ENCODE measurements around the gene BLOC1S5. TPM values are rescaled to one million over a fixed set of nuclear protein-coding genes. Genes with fewer than 3 reads are reported as not detected.

BLOC1S5 gene
- total RNA-seq, 2 experiments from 2014 or later = 18.3 to 23.8 TPM

- CTCF ChIA-PET = no interaction called here
- DNase-seq = no peak
- peaks cover 32% of the 10 kb centered on the region for H3K4me1 Mint-ChIP-seq (ENCODE audit: low read depth)
- H3K27ac Mint-ChIP-seq = no peak overlapping the region
- H3K9me3 Mint-ChIP-seq = peaks cover 1% of the 10 kb centered on the region
- no peaks in the 10 kb centered on the region for H3K27me3 Mint-ChIP-seq
- POLR2A ChIA-PET = no interaction called here
- intact Hi-C loops (cut with micrococcal nuclease) = no loop called here
- H3K4me3 Mint-ChIP-seq = no peak overlapping the region
- peaks cover 15% of the 10 kb centered on the region for H3K36me3 Mint-ChIP-seq
These were observed 37.4 kb downstream of the BLOC1S5 start for GRCh38 chr6:8026800-8027199.

DNA sequence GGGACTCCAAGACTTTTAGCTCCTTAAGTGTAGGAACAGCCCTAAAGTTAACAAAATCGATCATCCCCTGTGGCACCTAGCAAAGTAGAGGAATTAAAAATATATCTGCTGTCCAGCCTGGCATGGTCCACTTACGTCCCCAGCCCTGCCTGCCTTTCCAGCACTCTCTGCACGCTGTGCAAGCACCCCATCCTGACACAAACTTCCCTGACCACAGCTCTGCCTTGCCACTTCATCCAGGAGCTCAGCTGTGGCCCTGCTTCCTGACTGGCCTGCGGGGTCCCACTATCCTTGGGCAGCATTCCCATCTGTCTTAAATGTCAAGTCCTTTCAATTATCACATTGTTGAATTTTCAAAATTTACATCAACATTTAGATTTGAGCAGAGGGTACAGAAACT lies 39.0 kb downstream of the BLOC1S5 start:
- no peak overlapping the region for H3K4me3 Mint-ChIP-seq
- peaks cover 15% of the 10 kb centered on the region for H3K36me3 Mint-ChIP-seq
- DNase-seq = no peak
- peaks cover 23% of the 10 kb centered on the region for H3K4me1 Mint-ChIP-seq (ENCODE audit: low read depth)
- ChIA-PET POLR2A (no interaction called here), CTCF (no interaction called here)
- no peaks in the 10 kb centered on the region for H3K27me3 Mint-ChIP-seq
- intact Hi-C loops (cut with micrococcal nuclease) = no loop called here
- H3K9me3 Mint-ChIP-seq = no peaks in the 10 kb centered on the region
- H3K27ac Mint-ChIP-seq = no peak overlapping the region

- ChIA-PET CTCF (no interaction called here), POLR2A (no interaction called here)
- no peak for DNase-seq
- no peak overlapping the region for H3K4me3 Mint-ChIP-seq
- intact Hi-C loops (cut with micrococcal nuclease) = no loop called here
- H3K36me3 Mint-ChIP-seq = peaks cover 13% of the 10 kb centered on the region
- no peak overlapping the region for H3K27ac Mint-ChIP-seq
- H3K27me3 Mint-ChIP-seq = no peaks in the 10 kb centered on the region
- H3K4me1 Mint-ChIP-seq (ENCODE audit: low read depth) = peaks cover 11% of the 10 kb centered on the region
- H3K9me3 Mint-ChIP-seq = no peaks in the 10 kb centered on the region
These were observed 40.6 kb downstream of the BLOC1S5 start for GRCh38 chr6:8023638-8024037.

DNA sequence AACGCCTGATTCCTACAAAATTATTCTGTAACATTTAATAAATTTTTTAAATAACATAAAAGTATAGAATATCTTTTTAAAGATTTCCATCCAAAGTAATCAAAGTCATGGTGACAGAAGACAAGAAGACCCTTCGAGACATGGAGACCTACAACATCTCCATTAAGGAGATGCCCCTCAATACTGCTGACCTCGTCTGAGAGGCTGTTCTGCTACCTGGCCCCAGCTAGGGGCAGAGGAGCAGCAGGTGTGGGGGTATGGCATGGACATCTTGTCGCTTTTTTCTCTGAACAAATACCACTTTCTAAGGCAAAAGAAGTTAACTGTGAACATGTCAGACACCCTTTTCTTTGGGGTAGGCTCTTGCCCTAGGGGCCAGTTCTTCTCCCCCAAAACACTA lies 44.1 kb downstream of the BLOC1S5 start:
- no peaks in the 10 kb centered on the region for H3K27me3 Mint-ChIP-seq
- H3K27ac Mint-ChIP-seq = no peak overlapping the region
- intact Hi-C loops (cut with micrococcal nuclease) = no loop called here
- H3K9me3 Mint-ChIP-seq = no peaks in the 10 kb centered on the region
- CTCF ChIA-PET = interaction anchor here (0.6 kb wide), 1 partner anchor 30 kb away, joined by 3 read pairs; no protein-coding TSS in a partner anchor
- peaks cover 15% of the 10 kb centered on the region for H3K36me3 Mint-ChIP-seq
- POLR2A ChIA-PET = no interaction called here
- H3K4me1 Mint-ChIP-seq (ENCODE audit: low read depth) = peaks cover 6% of the 10 kb centered on the region
- no peak for DNase-seq
- H3K4me3 Mint-ChIP-seq = no peak overlapping the region

DNA sequence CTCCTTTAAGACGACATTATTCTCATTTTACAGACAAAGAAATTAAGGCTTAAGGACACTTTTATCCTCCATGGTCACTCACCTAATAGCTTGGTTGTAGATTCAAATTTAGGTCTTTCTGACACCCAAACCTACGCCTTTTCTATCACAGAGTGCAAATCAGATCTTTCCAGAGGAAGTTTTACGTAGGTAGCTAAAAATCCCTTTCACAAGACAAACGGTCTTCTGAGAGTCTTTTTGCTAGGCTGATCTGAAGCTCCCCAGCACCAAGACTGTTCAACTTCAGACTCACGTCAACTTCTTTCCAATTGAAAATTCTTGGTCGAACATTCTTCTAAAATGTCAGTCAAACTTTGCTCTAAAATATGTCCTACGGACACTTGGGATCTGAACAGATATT lies 46.5 kb downstream of the BLOC1S5 start:
- ChIA-PET POLR2A (interaction anchor here (0.7 to 1.6 kb wide), 2 partner anchors 85 to 108 kb away, joined by 3 to 4 read pairs; partner anchors contain the start of gene EEF1E1), CTCF (interaction anchor here (0.7 to 1.2 kb wide), 2 partner anchors 11 to 16 kb away, joined by 3 read pairs; no protein-coding TSS in a partner anchor)
- Mint-ChIP-seq H3K9me3 (no peaks in the 10 kb centered on the region), H3K4me3 (peak overlapping the region; percentile 78), H3K36me3 (peaks cover 24% of the 10 kb centered on the region), H3K4me1 (ENCODE audit: low read depth) (peaks cover 6% of the 10 kb centered on the region), H3K27ac (peak overlapping the region; percentile 93), H3K27me3 (no peaks in the 10 kb centered on the region)
- intact Hi-C loops (cut with micrococcal nuclease) = no loop called here
- no peak for DNase-seq

GRCh38 chr6:8017276-8017701 lies 46.9 kb downstream of the BLOC1S5 start:
- POLR2A ChIA-PET = interaction anchor here (0.7 to 1.6 kb wide), 2 partner anchors 85 to 108 kb away, joined by 3 to 4 read pairs; partner anchors contain the start of gene EEF1E1
- peak overlapping the region; percentile 78 for H3K4me3 Mint-ChIP-seq

DNA sequence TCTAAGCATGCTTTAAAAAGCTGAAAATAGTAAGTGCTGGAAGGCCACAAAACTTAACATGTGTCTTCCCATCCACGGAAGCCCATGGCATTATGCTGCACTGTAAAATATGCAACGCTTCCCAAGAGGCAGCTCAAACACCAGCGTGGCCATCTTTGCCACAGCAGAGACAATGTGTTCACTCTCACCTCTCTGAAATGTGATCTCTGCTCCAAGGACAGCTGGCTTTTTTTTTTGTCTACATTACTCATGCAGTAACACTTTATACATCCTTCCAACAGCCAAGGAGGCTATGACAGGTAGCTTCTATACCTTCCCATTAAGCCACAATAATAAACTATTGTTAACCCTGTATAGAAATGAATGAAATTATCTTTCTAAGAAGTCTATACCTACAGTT lies 49.2 kb downstream of the BLOC1S5 start:
- Mint-ChIP-seq H3K4me3 (no peak overlapping the region), H3K36me3 (peaks cover 20% of the 10 kb centered on the region), H3K9me3 (no peaks in the 10 kb centered on the region), H3K4me1 (ENCODE audit: low read depth) (peaks cover 6% of the 10 kb centered on the region), H3K27ac (no peak overlapping the region), H3K27me3 (no peaks in the 10 kb centered on the region)
- POLR2A ChIA-PET = no interaction called here
- CTCF ChIA-PET = interaction anchor here (0.6 to 1.2 kb wide), 2 partner anchors 9 to 294 kb away, joined by 3 read pairs; no protein-coding TSS in a partner anchor
- intact Hi-C loops (cut with micrococcal nuclease) = no loop called here
- DNase-seq = no peak

More at GRCh38 chr6:8017276-8017701, 46.9 kb downstream of the BLOC1S5 start:
- intact Hi-C loops (cut with micrococcal nuclease) = no loop called here
- Mint-ChIP-seq H3K36me3 (peaks cover 24% of the 10 kb centered on the region), H3K9me3 (no peaks in the 10 kb centered on the region), H3K27ac (peak overlapping the region; percentile 93), H3K4me1 (ENCODE audit: low read depth) (peaks cover 6% of the 10 kb centered on the region), H3K27me3 (no peaks in the 10 kb centered on the region)
- DNase-seq = no peak
- CTCF ChIA-PET = interaction anchor here (0.7 kb wide), 1 partner anchor 11 kb away, joined by 3 read pairs; no protein-coding TSS in a partner anchor

DNA sequence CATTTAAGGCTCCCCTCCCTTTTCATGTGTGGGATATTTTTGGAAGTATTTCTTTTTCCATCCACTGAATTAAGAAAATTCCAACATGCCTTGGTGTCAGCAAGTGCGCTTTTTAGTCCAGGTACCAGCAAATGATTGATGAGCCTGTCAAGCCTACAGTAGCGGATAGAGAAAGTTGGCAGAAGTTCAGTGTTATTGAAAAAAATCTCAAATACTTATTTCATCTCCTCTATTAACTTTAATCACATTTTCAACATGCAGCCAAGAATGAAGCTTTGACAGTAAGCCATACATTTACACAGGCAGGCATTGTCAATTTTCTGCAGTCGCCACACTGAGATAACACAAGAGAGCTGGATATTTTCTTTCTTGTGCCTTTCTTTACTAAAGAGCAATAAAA lies 50.4 kb downstream of the BLOC1S5 start:
- ChIA-PET CTCF (no interaction called here), POLR2A (no interaction called here)
- Mint-ChIP-seq H3K4me3 (no peak overlapping the region), H3K36me3 (peaks cover 20% of the 10 kb centered on the region), H3K4me1 (ENCODE audit: low read depth) (peaks cover 5% of the 10 kb centered on the region), H3K9me3 (no peaks in the 10 kb centered on the region), H3K27me3 (no peaks in the 10 kb centered on the region), H3K27ac (no peak overlapping the region)
- intact Hi-C loops (cut with micrococcal nuclease) = no loop called here
- no peak for DNase-seq

- POLR2A ChIA-PET = interaction anchor here (0.6 kb wide), 1 partner anchor 96 kb away, joined by 4 read pairs; no protein-coding TSS in a partner anchor
These were observed 58.0 kb downstream of the BLOC1S5 start for GRCh38 chr6:8006208-8006607.

DNA sequence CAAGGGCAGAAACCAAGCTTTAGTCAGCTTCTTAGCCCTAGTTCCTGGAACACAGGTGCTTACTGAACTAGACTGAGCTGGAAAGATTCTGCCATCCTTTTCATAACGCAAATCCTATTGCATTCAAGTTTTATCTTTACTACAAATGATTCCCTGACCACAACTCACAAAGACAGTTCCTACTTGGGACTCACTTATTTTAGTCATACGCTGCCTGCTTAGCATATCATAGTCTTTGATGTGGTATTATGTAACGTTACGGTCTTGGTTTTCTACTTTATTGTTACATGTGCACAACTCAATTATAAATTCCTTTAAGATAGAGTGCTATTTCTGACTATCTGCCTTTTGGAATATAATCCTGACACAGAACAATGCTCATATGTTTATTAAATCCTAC lies 59.1 kb downstream of the BLOC1S5 start:
- Mint-ChIP-seq H3K27me3 (no peaks in the 10 kb centered on the region), H3K4me1 (ENCODE audit: low read depth) (peaks cover 4% of the 10 kb centered on the region), H3K4me3 (no peak overlapping the region), H3K9me3 (no peaks in the 10 kb centered on the region), H3K27ac (no peak overlapping the region), H3K36me3 (no peaks in the 10 kb centered on the region)
- DNase-seq = no peak
- POLR2A ChIA-PET = no interaction called here
- CTCF ChIA-PET = interaction anchor here (0.7 to 2.9 kb wide), 2 partner anchors 282 to 293 kb away, joined by 4 to 10 read pairs; no protein-coding TSS in a partner anchor
- intact Hi-C loops (cut with micrococcal nuclease) = no loop called here

More at GRCh38 chr6:8006208-8006607, 58.0 kb downstream of the BLOC1S5 start:
- Mint-ChIP-seq H3K27ac (no peak overlapping the region), H3K4me1 (ENCODE audit: low read depth) (peaks cover 4% of the 10 kb centered on the region), H3K27me3 (no peaks in the 10 kb centered on the region), H3K36me3 (no peaks in the 10 kb centered on the region), H3K9me3 (no peaks in the 10 kb centered on the region), H3K4me3 (no peak overlapping the region)
- DNase-seq = no peak
- CTCF ChIA-PET = interaction anchor here (0.7 to 2.9 kb wide), 8 partner anchors 9 to 285 kb away, joined by 3 to 10 read pairs (median 3); no protein-coding TSS in a partner anchor
- intact Hi-C loops (cut with micrococcal nuclease) = loop anchor here (2.0 kb wide), 1 partner anchor 283 kb away; no protein-coding TSS in a partner anchor

GRCh38 chr6:8000636-8001035 lies 63.6 kb downstream of the BLOC1S5 start:
- Mint-ChIP-seq H3K9me3 (no peaks in the 10 kb centered on the region), H3K4me3 (no peak overlapping the region), H3K27ac (no peak overlapping the region), H3K36me3 (no peaks in the 10 kb centered on the region), H3K4me1 (ENCODE audit: low read depth) (peaks cover 4% of the 10 kb centered on the region), H3K27me3 (no peaks in the 10 kb centered on the region)
- intact Hi-C loops (cut with micrococcal nuclease) = no loop called here
- POLR2A ChIA-PET = no interaction called here
- CTCF ChIA-PET = interaction anchor here (1.7 kb wide), 1 partner anchor 278 kb away, joined by 5 read pairs; no protein-coding TSS in a partner anchor
- no peak for DNase-seq

DNA sequence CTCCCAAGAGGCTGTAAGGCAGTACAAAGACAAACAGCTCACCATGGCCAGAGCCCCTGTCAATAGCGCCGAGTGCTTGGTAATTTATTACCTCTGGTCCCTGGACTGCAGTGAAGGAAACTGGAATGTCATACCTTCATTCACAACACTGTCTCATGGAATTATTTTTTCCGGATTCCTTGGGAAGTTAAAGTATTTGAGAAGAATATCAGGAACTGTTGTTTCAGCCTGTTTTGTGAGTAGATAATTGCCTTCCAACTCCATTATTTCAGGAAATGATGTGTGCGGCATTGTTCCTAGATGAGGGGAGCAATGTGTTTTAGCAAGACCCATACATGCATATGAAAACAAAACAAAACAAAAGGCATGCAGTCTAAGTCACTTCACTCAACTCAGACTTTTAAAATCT lies 64.0 kb downstream of the BLOC1S5 start:
- H3K27me3 Mint-ChIP-seq = no peaks in the 10 kb centered on the region
- no peak overlapping the region for H3K4me3 Mint-ChIP-seq
- DNase-seq = no peak
- ChIA-PET POLR2A (no interaction called here), CTCF (no interaction called here)
- H3K4me1 Mint-ChIP-seq (ENCODE audit: low read depth) = peaks cover 3% of the 10 kb centered on the region
- no peaks in the 10 kb centered on the region for H3K9me3 Mint-ChIP-seq
- H3K27ac Mint-ChIP-seq = no peak overlapping the region
- intact Hi-C loops (cut with micrococcal nuclease) = no loop called here
- no peaks in the 10 kb centered on the region for H3K36me3 Mint-ChIP-seq

DNA sequence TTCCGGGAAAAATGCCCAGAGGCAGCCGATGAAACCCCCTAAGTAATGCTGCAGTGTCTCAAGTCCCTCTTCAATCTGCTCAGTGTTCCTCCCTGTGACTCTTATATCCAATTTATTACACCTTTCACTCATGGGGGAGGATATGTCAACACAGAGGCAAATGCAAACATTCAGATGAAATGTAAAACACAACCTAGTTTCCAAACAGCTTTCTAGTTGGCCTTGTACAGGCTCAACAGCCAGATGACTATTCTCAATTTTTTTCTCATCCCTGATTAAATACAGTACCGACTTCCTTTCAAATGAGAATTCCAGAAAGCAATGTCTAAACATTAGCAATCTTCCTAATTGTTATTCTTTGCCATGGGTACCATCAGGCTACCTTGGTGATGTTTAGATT lies 65.0 kb downstream of the BLOC1S5 start:
- ChIA-PET CTCF (no interaction called here), POLR2A (no interaction called here)
- no peak overlapping the region for H3K4me3 Mint-ChIP-seq

More for the DNA sequence above, 65.0 kb downstream of the BLOC1S5 start:
- Mint-ChIP-seq H3K27me3 (no peaks in the 10 kb centered on the region), H3K4me1 (ENCODE audit: low read depth) (no peaks in the 10 kb centered on the region), H3K27ac (no peak overlapping the region), H3K36me3 (no peaks in the 10 kb centered on the region), H3K9me3 (no peaks in the 10 kb centered on the region)
- no peak for DNase-seq
- intact Hi-C loops (cut with micrococcal nuclease) = no loop called here

All from activated CD4-positive, alpha-beta memory T cell treated with anti-CD3 and anti-CD28 coated beads for 36 hours (primary cell).